ENCODE results near the gene COL15A1.

The COL15A1 gene

DNA sequence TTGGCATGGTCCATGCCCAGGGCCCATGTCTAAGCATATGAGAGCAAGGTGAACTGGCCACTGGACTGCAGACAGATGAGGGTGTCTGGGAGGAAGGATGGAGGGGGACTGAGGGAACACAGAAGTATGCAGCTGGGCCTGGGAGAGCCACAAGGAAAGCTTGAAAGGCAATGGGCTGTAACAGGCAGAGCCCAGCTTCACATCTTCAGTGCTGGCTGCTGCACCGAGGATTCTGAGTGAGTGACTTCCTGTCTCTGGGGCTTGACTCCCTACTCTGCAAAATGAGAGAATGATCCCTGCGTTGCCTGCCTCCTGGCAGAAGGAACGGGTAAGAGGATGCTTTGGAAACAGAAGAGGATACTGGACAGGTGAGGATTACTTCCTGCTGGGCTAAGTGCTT lies 29.0 kb downstream of the COL15A1 start:
- no peak for DNase-seq (ENCODE audit: low read depth in 3 of 3)

- no peak for DNase-seq (ENCODE audit: low read depth in 3 of 3)
Observed at GRCh38 chr9:98973171-98973570, 29.5 kb downstream of the COL15A1 start.

- no peak for DNase-seq (ENCODE audit: low read depth in 3 of 3)
Observed at GRCh38 chr9:98973576-98973975, 29.9 kb downstream of the COL15A1 start.

- no peak for DNase-seq (ENCODE audit: low read depth in 3 of 3)
Observed at GRCh38 chr9:98974106-98974505, 30.4 kb downstream of the COL15A1 start.

DNA sequence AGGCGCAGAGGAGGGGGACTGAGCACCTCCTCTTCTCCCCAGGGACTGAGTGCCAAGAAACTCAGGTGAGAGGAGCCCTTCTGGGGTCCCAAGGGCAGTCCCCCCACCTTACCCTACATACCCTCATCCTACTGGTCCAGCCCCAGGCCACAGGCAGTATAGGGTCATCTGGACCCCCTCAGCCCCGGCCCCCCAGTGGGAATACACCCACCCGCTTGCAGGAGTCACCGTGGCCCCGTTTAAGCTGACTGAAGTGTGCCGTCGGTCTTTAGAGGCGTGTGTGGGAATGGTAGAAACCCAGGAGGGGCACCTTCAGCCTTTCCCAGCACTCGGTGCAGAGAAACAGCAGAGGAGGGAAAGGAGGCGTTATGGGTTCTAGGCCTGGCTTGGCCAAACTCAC lies 30.8 kb downstream of the COL15A1 start:
- DNase-seq (ENCODE audit: low read depth in 3 of 3) = no peak

- DNase-seq (ENCODE audit: low read depth in 3 of 3) = peak; percentile 61 to 72 (median 65)
Observed at GRCh38 chr9:98974994-98975712, 31.4 kb downstream of the COL15A1 start.

- DNase-seq (ENCODE audit: low read depth in 3 of 3) = no peak
Observed at GRCh38 chr9:98975838-98976237, 32.1 kb downstream of the COL15A1 start.

GRCh38 chr9:98977246-98977714 lies 33.6 kb downstream of the COL15A1 start:
- no peak for DNase-seq (ENCODE audit: low read depth in 3 of 3)

- DNase-seq (ENCODE audit: low read depth in 3 of 3) = no peak
Observed at GRCh38 chr9:98977813-98978212, 34.1 kb downstream of the COL15A1 start.

- no peak for DNase-seq (ENCODE audit: low read depth in 3 of 3)
Observed at GRCh38 chr9:98978231-98978681, 34.5 kb downstream of the COL15A1 start.

DNA sequence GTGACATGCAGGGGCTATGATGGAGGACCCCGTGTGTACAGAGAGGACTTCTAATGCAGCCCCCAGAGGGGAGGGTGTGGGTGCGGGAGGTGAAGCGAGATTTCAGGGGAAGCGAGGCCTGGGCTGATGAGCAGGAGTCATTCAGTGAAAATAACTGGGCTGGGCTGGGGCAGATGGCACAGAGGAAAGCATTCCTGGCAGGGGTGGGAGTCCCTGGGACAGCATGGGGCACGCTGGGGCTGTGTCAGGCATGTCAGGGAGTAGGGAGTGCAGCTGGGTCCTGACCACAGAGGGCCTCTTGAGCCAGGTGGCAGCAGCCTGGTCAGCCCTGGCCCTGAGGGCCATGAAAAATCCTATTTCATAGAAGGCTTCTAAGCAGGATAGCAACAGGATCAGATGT lies 36.6 kb downstream of the COL15A1 start:
- DNase-seq (ENCODE audit: low read depth in 3 of 3) = no peak

- no peak for DNase-seq (ENCODE audit: low read depth in 3 of 3)
Observed at GRCh38 chr9:98983295-98984268, 39.9 kb downstream of the COL15A1 start.

- DNase-seq (ENCODE audit: low read depth in 3 of 3) = no peak
Observed at GRCh38 chr9:98985596-98985995, 41.9 kb downstream of the COL15A1 start.

- DNase-seq (ENCODE audit: low read depth in 3 of 3) = no peak
Observed at GRCh38 chr9:98986866-98987651, 43.4 kb downstream of the COL15A1 start.

DNA sequence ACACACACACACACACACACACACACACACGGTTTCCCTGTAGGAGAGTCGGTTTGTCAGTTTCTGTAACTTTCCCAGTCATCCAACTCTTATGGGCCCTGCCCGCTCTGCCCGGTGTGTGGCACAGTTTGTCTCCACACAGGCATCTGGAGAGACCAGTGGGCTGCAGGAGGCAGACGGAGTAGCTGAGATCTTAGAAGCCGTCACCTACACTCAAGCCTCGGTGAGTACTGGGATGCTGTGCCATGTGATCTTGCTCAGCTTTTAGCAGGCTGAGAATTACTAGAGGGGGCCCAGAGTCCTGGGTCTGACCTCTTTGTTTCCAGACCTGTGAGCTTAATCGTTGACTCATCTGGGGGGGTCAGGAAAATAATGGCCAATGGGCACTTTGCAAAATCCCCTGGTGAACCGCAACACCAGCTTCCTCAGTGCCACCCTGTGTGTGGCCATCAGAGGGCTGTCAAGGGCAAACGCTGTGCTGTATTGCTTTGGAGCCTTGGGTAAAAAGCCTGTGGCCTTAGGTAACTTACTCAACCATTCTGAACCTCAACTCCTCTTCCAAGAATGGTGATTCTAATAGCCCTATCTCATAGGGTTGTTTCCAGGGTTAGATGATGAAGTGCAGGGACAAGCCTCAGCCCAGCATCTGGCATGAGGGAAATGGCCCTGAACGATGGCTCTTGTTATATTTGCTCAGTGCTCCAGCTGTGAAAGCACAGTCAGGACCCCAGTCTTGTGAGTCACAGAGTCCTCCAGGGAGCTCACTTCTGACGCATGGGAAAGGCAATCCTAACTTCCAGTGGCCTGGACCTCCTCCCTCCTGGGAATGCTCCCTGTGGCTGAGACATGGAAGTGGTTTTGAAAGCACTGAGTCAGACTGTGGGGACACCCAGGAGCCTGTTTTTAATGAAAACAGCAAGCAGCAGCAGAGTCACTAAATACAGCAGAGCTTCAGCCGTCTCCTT lies 45.6 kb downstream of the COL15A1 start:
- no peak for DNase-seq (ENCODE audit: low read depth in 3 of 3)

- DNase-seq (ENCODE audit: low read depth in 3 of 3) = no peak
Observed at GRCh38 chr9:98990181-98990870, 46.6 kb downstream of the COL15A1 start.

DNA sequence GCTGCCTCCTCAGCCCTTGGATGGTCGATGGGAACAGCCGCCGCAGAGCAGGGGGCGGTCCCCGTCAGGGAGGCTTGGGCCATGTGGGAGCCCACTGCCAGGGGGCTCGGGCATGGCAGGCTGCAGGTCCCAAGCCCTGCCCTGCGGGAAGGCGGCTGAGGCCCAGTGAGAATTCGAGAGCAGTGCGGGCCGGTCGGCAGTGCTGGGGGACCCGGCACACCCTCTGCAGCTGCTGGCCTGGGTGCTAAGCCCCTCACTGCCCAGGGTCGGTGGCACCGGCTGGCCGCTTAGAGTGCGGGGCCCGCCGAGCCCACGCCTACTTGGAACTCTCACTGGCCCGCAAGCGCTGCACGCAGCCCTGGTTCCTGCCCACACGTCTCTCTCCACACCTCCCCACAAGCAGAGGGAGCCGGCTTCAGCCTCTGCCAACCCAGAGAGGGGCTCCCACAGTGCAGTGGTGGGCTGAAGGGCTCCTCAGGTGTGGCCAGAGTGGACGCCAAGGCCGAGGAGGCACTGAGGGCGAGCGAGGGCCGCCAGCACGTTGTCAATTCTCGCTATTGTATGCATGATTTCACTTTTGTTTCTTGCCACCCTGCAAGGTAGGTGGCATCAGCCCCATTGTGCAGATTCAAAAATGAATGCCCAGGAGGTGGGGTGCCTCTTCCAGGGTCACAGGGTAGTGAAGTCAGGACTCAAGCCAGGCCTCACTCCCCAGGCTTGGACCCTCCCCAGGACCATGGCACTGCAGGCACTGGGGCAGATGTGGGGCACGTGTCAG lies 48.6 kb downstream of the COL15A1 start:
- no peak for DNase-seq (ENCODE audit: low read depth in 3 of 3)

GRCh38 chr9:98992885-98993569 lies 49.3 kb downstream of the COL15A1 start:
- no peak for DNase-seq (ENCODE audit: low read depth in 3 of 3)

- no peak for DNase-seq (ENCODE audit: low read depth in 3 of 3)
Observed at GRCh38 chr9:98993570-98993945, 49.9 kb downstream of the COL15A1 start.

Measured in stimulated activated CD4-positive, alpha-beta T cell treated with anti-CD3 and anti-CD28 coated beads, TNF-alpha, amount 100 ng/mL, for 4 hours (primary cell).